ENCODE results near the gene PCSK6.

- TF ChIP-seq GATA2 (IDR thresholded peaks at IDR 0.05; ENCODE audit: low read depth, low read length) (no peak), GATA3 (IDR thresholded peaks at IDR 0.05; ENCODE audit: low read depth, low read length) (no peak)
Observed at GRCh38 chr15:101372149-101372577, 117.3 kb downstream of the PCSK6 start.
